Psoas muscle (tissue), 8 donors: ENCODE results near the gene PGC. TPM values are rescaled to one million over a fixed set of nuclear protein-coding genes. Genes with fewer than 3 reads are reported as not detected.

Source experiments
- ATAC-seq, 4 donors: fragments of 200-7000 bp; cut with Tn5 transposase; one replicate each; pipeline ENCODE4 v1.9.1; 2020; ENCODE audit warnings: moderate library complexity in 3 of 4, mild to moderate bottlenecking in 2 of 4
- DNase-seq, 2 donors: peaks; one replicate each; pipeline ENCODE4 v3.0.0-alpha.2; 2020
- H3K27ac ChIP-seq: fragments of 200-600 bp; one replicate; pipeline ENCODE4 v1.8.0; 2022
- H3K27me3 ChIP-seq, 3 donors: fragments of 200-600 bp in 1 of 3; one replicate each; pipeline versions ENCODE4 v1.6.1 to v1.8.0; 2013 to 2022; ENCODE audit warnings: low read length in 2 of 3, mild to moderate bottlenecking in 2 of 3, moderate library complexity in 1 of 3; ENCODE audit not compliant: insufficient read depth in 3 of 3
- H3K36me3 ChIP-seq, 2 donors: fragments of 200-600 bp in 1 of 2; one replicate each; pipeline versions ENCODE4 v1.6.1 to v1.8.0; 2013 to 2022; ENCODE audit warnings: low read depth in 1 of 2, mild to moderate bottlenecking in 1 of 2, moderate library complexity in 1 of 2; ENCODE audit not compliant: insufficient read depth in 1 of 2
- H3K4me1 ChIP-seq: fragments of 200-600 bp; one replicate; pipeline ENCODE4 v1.8.0; 2022
- H3K4me3 ChIP-seq: fragments of 200-600 bp; one replicate; pipeline ENCODE4 v1.8.0; 2022; ENCODE audit warnings: mild to moderate bottlenecking
- H3K9me3 ChIP-seq: fragments of 200-600 bp; one replicate; pipeline ENCODE4 v1.8.0; 2022
- CTCF ChIP-seq: fragments of 200-600 bp; IDR thresholded peaks from one replicate; pipeline ENCODE4 v1.8.0; 2022; ENCODE audit warnings: antibody characterized with exemption
- WGBS, 3 donors: extraction: QIAGEN DNeasy Blood & Tissue Kit; methylation state at CpG; one replicate each; pipeline versions ENCODE4 v1.1.6 to v1.1.7; 2013; 5-methylcytosine and 5-hydroxymethylcytosine counted together
- intact Hi-C, 2 donors: fragments of 100-400 bp; cut with DNase I; formaldehyde crosslinking; loops; one replicate each; pipeline versions ENCODE4 v1.11.0 to v1.14.2; 2022
- polyA plus RNA-seq, 3 donors: library from polyadenylated mRNA; stranded (reverse); fragments of 200-250 nt; gene quantifications; one replicate each; pipeline ENCODE4 v1.2.3, GENCODE V29; 2013
- total RNA-seq, 4 donors: library from RNA; stranded (reverse); fragmentation: NEBNext Ultra II Directional in 2 of 4; extraction: Animal tissue kit (Norgen Biotek cat#: 25700) in 2 of 4; gene quantifications; one replicate each; pipeline versions ENCODE4 v1.2.1 to v1.2.4, GENCODE V29; 2021 to 2023
- donor health status: healthy with polysubstance abuse.
- donor health status: DM: no; HTN: no; CAD: no; lungs with moderate emphysema.
- donor health status: Bipolar disorder and iron deficiency.
- donor health status: healthy.
- donor health status: DM: yes; HTN: yes; CAD: no.
- donor health status: DM: no; HTN: no; CAD: no.
- donor health status: DM: no; HTN: no; CAD: no.
- donor health status: DM: yes; HTN: yes; CAD: no.

The PGC gene
- total and polyA plus RNA-seq, 7 donors: 0.48 to 1.0 TPM; not detected in 5

GRCh38 chr6:41690541-41691330 is 56.5 kb downstream of the PGC start:
- H3K4me3 ChIP-seq: no peak overlapping the region
- no peak for DNase-seq
- intact Hi-C loops: no loop called here
- no peaks in the 10 kb centered on the region for H3K27me3 ChIP-seq
- no peak for ATAC-seq
- no peaks in the 10 kb centered on the region for H3K9me3 ChIP-seq
- no peak for TF ChIP-seq CTCF
- peaks cover 43% of the 10 kb centered on the region for H3K4me1 ChIP-seq
- peaks cover 0 to 45% of the 10 kb centered on the region in 2 donors for H3K36me3 ChIP-seq
- 92 to 95% (median 93%) methylated on average over 25 of the region's 25 CpGs for WGBS, 3 donors
- H3K27ac ChIP-seq: peak overlapping the region; percentile 4

- intact Hi-C loops: loop anchor here in 1 of 2 donors (10.0 kb wide), 1 partner anchor 225 kb away; no protein-coding TSS in a partner anchor
- 36 to 54% (median 38%) methylated on average over 9 of the region's 9 CpGs for WGBS, 3 donors
- DNase-seq: no peak
- H3K9me3 ChIP-seq: no peaks in the 10 kb centered on the region
- peaks cover 0 to 59% of the 10 kb centered on the region in 2 donors for H3K36me3 ChIP-seq
- H3K4me3 ChIP-seq: no peak overlapping the region
- H3K27ac ChIP-seq: peak overlapping the region; percentile 55
- no peaks in the 10 kb centered on the region for H3K27me3 ChIP-seq
- TF ChIP-seq CTCF: no peak
- H3K4me1 ChIP-seq: peaks cover 30% of the 10 kb centered on the region
- ATAC-seq: peak; percentile 35 to 85 (median 62)
These were observed 57.8 kb downstream of the PGC start for GRCh38 chr6:41689171-41690008.

- DNase-seq: no peak
These were observed 58.8 kb downstream of the PGC start for GRCh38 chr6:41688256-41688965.

More at GRCh38 chr6:41688256-41688965, 58.8 kb downstream of the PGC start:
- 69 to 77% (median 74%) methylated on average over 5 of the region's 5 CpGs for WGBS, 3 donors
- no peak for TF ChIP-seq CTCF
- intact Hi-C loops: loop anchor here in 1 of 2 donors (10.0 kb wide), 1 partner anchor 224 kb away; no protein-coding TSS in a partner anchor
- ATAC-seq: no peak
- Histone ChIP-seq H3K27ac (peak overlapping the region; percentile 55), H3K4me1 (peaks cover 25% of the 10 kb centered on the region), H3K9me3 (no peaks in the 10 kb centered on the region), H3K27me3 (no peaks in the 10 kb centered on the region), H3K4me3 (no peak overlapping the region), H3K36me3 (peaks cover 0 to 68% of the 10 kb centered on the region in 2 donors)
